GM13977 (cell line): Measurements from ENCODE around the gene CABLES2.

Experiments used
- DNase-seq: peaks from one replicate; pipeline ENCODE4 v3.0.0; 2012; ENCODE audit warnings: low spot score
- in situ Hi-C: fragments of 300-500 bp; cut with MboI; formaldehyde crosslinking; loops from one replicate; pipeline ENCODE4 v1.12.0; 2022; ENCODE audit warnings: low sequenced_read_pairs, low pct_unique_long_range_greater_than_20kb, mixed read lengths, inconsistent platforms; ENCODE audit not compliant: unreplicated experiment
- TF ChIP-seq, protein P1 (sequence below): IDR thresholded peaks from 2 replicates; pipeline ENCODE4 v1.5.1; 2012; ENCODE audit warnings: mild to moderate bottlenecking, control low read depth; ENCODE audit not compliant: insufficient read depth; ENCODE audit errors: extremely low read depth, missing control alignments

CABLES2 gene

DNA sequence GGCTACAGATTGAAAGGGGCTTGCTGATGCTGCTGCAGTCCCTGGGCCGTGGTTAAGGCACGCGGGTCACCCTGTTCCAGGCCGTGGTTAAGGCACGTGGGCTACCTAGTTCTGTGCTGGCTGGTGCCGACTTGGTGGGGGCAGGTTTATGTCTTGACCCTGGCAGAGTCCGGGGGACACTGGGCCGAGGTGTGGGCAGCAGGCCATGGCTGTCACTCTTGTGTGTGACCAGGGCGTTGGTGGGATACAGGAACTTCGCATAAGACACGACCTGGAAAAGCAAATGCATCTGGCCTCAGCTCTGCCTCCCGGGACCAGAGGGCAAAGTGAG is 13.8 kb downstream of the CABLES2 start:
- DNase-seq, result no peak
- in situ Hi-C loops, result no loop called here
- TF ChIP-seq, protein P1, sequence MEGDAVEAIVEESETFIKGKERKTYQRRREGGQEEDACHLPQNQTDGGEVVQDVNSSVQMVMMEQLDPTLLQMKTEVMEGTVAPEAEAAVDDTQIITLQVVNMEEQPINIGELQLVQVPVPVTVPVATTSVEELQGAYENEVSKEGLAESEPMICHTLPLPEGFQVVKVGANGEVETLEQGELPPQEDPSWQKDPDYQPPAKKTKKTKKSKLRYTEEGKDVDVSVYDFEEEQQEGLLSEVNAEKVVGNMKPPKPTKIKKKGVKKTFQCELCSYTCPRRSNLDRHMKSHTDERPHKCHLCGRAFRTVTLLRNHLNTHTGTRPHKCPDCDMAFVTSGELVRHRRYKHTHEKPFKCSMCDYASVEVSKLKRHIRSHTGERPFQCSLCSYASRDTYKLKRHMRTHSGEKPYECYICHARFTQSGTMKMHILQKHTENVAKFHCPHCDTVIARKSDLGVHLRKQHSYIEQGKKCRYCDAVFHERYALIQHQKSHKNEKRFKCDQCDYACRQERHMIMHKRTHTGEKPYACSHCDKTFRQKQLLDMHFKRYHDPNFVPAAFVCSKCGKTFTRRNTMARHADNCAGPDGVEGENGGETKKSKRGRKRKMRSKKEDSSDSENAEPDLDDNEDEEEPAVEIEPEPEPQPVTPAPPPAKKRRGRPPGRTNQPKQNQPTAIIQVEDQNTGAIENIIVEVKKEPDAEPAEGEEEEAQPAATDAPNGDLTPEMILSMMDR, result no peak

DNA sequence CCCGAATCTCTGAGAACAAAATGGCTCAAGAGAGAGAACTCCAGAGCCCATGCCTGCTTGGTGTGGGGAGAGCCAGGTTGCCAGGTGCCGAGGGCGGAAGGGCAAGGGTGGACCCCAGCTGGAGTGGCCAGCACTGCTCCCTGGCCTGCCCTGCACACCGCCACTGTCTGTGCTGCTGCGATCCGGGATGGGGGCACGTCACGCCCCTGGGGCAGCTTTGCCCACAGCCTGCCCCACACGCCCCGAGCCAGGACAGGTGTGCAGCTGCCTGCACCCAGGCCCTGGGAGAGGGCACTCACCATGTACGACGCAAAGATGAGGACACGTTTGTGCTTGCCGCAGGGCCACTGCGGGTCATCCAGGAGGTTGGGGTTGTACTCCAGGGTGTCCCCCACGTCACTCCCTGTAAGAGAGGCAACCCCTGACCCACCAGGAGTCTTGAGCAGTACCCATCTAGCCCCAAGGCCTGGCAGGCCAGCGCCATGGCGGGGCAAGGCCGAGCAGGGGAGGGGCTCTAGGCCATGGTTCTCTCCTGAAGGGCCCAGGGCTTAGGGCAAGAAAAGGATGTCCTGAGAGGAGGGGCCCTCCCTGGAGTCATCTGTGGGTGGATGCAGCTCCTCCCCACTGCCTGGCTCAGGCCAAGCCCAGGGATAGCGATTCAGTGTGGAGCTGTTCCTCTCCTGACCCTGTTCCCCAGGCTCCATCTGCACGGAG is 14.3 kb downstream of the CABLES2 start:
- no peak for DNase-seq
- TF ChIP-seq, protein P1, result no peak
- in situ Hi-C loops, result no loop called here

DNA sequence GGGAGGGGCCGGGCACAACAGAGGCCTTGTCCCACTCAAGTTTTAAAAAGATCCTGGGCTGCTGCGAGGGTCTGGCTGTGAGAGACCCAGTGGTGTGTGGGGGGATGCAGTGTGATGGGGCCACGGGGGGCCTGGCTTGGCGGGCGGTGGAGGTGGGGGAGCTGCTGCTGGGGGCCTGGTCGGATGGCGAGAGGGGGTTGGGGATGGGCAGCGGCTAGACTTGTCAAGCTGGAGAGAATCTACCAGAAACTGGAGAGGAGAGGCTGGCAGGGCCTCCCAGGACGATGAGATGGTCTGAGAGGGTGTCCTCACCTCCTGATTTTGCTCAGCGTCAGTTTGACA is 15.0 kb downstream of the CABLES2 start:
- no peak for DNase-seq
- in situ Hi-C loops, result no loop called here
- TF ChIP-seq, protein P1, result no peak

DNA sequence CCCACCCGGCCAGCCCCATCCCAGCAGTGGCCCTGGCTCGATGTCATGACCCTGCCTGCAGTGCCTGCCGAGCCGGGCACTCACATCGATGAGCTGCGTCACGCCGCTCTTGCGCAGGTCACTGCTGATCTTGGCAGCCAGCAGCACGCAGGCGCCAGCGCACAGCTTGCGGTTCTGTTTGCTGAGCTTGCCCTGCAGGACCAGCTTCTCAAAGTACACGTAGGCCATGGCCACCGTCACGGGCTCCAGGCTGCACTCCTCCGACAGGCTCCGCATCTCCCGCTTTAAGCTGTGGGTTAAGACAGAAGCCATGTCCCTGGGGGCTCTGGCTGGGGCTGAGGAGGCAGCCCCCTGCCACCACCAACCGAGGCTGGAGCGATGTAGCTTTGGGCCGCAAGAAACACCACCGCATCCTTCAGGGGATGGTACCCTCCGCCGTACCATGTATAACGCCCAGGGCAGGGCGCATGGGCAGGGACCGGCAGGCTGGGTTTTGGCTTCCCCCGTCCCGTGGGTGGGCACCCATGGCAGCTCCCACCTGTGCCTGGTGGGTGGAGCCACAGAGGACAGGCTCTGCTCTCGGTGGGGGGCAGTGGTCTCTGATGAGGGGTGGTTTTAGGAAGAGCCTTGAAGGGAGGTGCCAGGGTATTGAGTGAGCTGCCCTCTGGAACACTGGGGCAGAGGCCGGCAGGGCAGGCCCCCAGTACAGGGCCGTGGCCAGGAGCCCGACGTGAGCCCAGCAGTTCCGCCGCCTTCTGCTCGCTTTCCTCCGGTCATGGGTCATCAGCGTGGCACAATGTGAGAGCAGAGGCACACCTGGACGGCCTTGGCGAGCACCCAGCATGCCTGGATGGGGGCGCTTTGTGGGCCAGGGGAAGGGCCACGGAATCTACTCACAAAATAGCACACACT is 15.7 kb downstream of the CABLES2 start:
- TF ChIP-seq, protein P1, result no peak
- in situ Hi-C loops, result no loop called here
- no peak for DNase-seq

DNA sequence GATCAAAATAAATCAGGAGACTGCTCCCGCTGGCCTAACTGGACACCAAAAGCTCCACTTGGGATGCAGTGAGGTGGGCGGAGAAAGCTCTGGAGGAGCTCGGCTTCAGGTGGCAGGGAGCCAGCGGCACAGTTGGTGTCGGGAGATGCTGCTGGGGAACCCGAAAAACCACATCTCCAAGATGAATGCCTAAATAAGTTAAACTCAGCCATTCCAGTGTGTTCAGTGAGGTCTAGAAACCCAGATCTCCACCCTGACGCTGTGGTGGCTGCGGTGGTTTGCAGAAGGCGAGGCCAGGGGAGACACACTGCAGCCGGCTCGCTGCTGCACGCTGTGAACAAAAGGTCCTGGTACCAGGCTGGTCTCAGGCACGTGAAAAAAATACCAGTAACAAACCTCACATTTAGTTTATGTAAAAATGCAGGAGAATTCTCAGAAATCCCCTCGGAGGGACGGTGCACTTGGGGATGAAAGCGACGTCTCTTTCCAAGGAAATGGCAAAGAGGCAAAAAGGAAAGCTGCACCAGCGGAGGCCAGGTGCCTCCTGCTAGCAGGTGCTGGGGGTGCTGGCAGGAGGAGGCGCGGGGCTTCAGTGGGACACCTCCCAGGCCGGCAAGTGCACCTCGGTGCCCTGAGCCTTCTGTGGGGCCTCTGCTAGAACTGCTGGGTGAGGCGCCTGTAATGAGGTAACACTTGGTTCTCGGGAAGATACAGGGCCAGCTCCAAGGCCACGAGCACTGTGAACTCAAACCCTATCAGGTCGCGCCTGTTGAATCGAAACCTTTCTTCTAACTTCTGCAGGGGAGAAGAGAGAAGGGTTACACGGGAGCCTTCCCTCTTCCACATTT is 16.5 kb downstream of the CABLES2 start:
- in situ Hi-C loops, result no loop called here
- no peak for DNase-seq
- TF ChIP-seq, protein P1, result no peak

DNA sequence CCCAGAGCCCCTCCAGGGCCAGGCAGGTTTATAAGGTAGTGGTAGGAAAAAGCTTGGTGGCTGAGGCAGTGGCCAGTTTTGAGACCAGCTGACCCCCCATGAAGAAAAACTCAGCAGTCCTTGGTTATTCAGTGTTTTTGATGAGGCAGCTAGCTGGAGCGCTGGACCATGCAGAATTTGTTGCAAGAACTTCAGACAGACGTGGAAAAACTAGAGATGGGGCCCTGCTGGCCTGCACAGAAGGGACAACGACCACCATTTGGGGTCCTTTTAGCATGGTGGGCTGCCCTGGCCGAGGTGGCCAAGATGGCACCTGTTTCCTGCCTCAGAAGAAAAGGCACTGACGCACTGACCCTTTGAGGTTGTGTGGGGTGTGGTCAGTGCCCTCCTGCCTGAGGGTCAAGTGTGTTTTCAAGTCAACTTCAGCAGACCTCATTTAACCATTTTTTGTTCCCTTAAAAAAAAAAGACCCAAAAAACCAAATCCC is 17.4 kb downstream of the CABLES2 start:
- TF ChIP-seq, protein P1, result no peak
- in situ Hi-C loops, result no loop called here
- no peak for DNase-seq
